A549 (cell line): ENCODE data around the gene NFATC2. TPM values are rescaled to one million over a fixed set of nuclear protein-coding genes. Genes with fewer than 3 reads are reported as not detected.
A peak's percentile ranks its signal among the peaks of the same experiment; 100 is the strongest.

ENCODE experiments used
- ATAC-seq, 2 experiments: fragments of 200-7000 bp in 1 of 2; fragments of >200 bp in 1 of 2; cut with Nextera tagmentation in 1 of 2; cut with Tn5 transposase in 1 of 2; 3 replicates each; pipeline versions ENCODE4 v1.8.0 to v1.9.1; 2018 to 2020; ENCODE audit warnings: mild to moderate bottlenecking in 1 of 2, moderate library complexity in 1 of 2
- CTCF ChIA-PET: fragments of 300-600 bp; sonication (Branson Sonifier 250); formaldehyde crosslinking; extraction: SDS; loops from one replicate; lab custom pipeline; 2021; ENCODE audit warnings: antibody characterized with exemption, inconsistent platforms; lab: Yijun Ruan, JAX
- POLR2A ChIA-PET: fragments of 350-600 bp; formaldehyde crosslinking; extraction: SDS; loops from one replicate; lab custom pipeline; 2021; ENCODE audit warnings: antibody characterized with exemption, inconsistent platforms; lab: Yijun Ruan, JAX
- DNase-seq, 2 experiments: peaks; one replicate each; pipeline versions ENCODE4 v3.0.0 to v3.0.0-alpha.2; 2011 to 2016; ENCODE audit warnings: low read depth in 1 of 2, low spot score in 1 of 2
- FAIRE-seq: peaks from 2 replicates; lab custom pipeline; 2011; peaks lifted over from hg19 to GRCh38; lab: Jason Lieb, UNC
- H3K27ac ChIP-seq, 2 experiments: fragments of >200 bp; sonication (Bioruptor Twin); formaldehyde crosslinking; 3 replicates each; pipeline ENCODE4 v1.5.1; 2016 to 2017
- H3K4me1 ChIP-seq: fragments of >200 bp; sonication (Bioruptor Twin); formaldehyde crosslinking; 3 replicates; pipeline ENCODE4 v1.6.1; 2016
- H3K4me2 ChIP-seq: fragments of >200 bp; sonication (Bioruptor Twin); formaldehyde crosslinking; 3 replicates; pipeline ENCODE4 v1.6.1; 2016
- H3K4me3 ChIP-seq: fragments of >200 bp; sonication (Bioruptor Twin); formaldehyde crosslinking; 3 replicates; pipeline ENCODE4 v1.5.1; 2016
- H3K9me3 ChIP-seq: fragments of >200 bp; sonication (Bioruptor Twin); formaldehyde crosslinking; 3 replicates; pipeline ENCODE4 v1.6.1; 2016
- CBX2 ChIP-seq: fragments of 200-600 bp; sonication (generic); IDR thresholded peaks from 2 replicates; pipeline ENCODE4 v1.6.1; 2016; ENCODE audit warnings: low read depth, mild to moderate bottlenecking, borderline replicate concordance
- CHD4 ChIP-seq: fragments of 200-600 bp; sonication (generic); IDR thresholded peaks from 2 replicates; pipeline ENCODE4 v1.6.1; 2016; ENCODE audit warnings: antibody characterized with exemption, mild to moderate bottlenecking, borderline replicate concordance
- EHF ChIP-seq: fragments of 250-450 bp; sonication (Bioruptor Pico); IDR thresholded peaks from 2 replicates; pipeline ENCODE4 v1.5.0; 2020; ENCODE audit warnings: mild to moderate bottlenecking
- GATA3 ChIP-seq: IDR thresholded peaks from 2 replicates; pipeline ENCODE4 v1.6.1; 2012; ENCODE audit warnings: borderline replicate concordance
- HOXA7 ChIP-seq: fragments of 250-450 bp; sonication (Bioruptor Pico); IDR thresholded peaks from 2 replicates; pipeline ENCODE4 v1.5.0; 2020; ENCODE audit warnings: mild to moderate bottlenecking, moderate library complexity
- HOXB5 ChIP-seq: fragments of 250-450 bp; sonication (Bioruptor Pico); IDR thresholded peaks from 2 replicates; pipeline ENCODE4 v1.5.0; 2020; ENCODE audit warnings: mild to moderate bottlenecking, moderate library complexity
- POLR2A ChIP-seq: IDR thresholded peaks from 2 replicates; pipeline ENCODE4 v1.6.1; 2012; ENCODE audit warnings: mild to moderate bottlenecking, low read length
- RCOR1 ChIP-seq: fragments of 150-350 bp; IDR thresholded peaks from 2 replicates; pipeline ENCODE4 v1.6.1; 2014; ENCODE audit warnings: antibody characterized with exemption, low read length, low read depth
- REST ChIP-seq: fragments of 200-600 bp; sonication (generic); IDR thresholded peaks from 2 replicates; pipeline ENCODE4 v1.6.1; 2016; ENCODE audit warnings: antibody characterized with exemption, mild to moderate bottlenecking, moderate library complexity
- RNF2 ChIP-seq: fragments of 200-600 bp; sonication (generic); IDR thresholded peaks from 2 replicates; pipeline ENCODE4 v1.6.1; 2016; ENCODE audit warnings: low read depth, mild to moderate bottlenecking, antibody characterized with exemption, moderate library complexity, borderline replicate concordance
- SREBF2 ChIP-seq: fragments of 450-650 bp; IDR thresholded peaks from 2 replicates; pipeline ENCODE4 v1.6.1; 2014; ENCODE audit warnings: mild to moderate bottlenecking, moderate library complexity
- ZFP36 ChIP-seq: fragments of 450-650 bp; IDR thresholded peaks from 2 replicates; pipeline ENCODE4 v1.6.1; 2014; ENCODE audit warnings: borderline replicate concordance; ENCODE audit not compliant: partially characterized antibody
- ZNF302 ChIP-seq: fragments of 250-450 bp; sonication (Bioruptor Pico); IDR thresholded peaks from 2 replicates; pipeline ENCODE4 v1.9.0; 2021; ENCODE audit warnings: inconsistent platforms, mild to moderate bottlenecking, moderate library complexity
- WGBS: methylation state at CpG from one replicate; pipeline ENCODE4 v1.1.6; 2017; ENCODE audit errors: missing lambda C conversion rate; 5-methylcytosine and 5-hydroxymethylcytosine counted together
- polyA plus RNA-seq, 4 experiments: library from polyadenylated mRNA; depleted of rRNA in 3 of 4; stranded (reverse); fragments of >200 nt; fragmentation: RNase III in 1 of 4; extraction: RNeasy Plus Mini Kit Qiagen cat#74134 plus additional on column Dnase treatment in 1 of 4; gene quantifications; 2 replicates in 3 of 4; 3 replicates in 1 of 4; pipeline ENCODE4 v1.2.3, GENCODE V29; 2011 to 2017
- TF ChIP-seq, protein P1 (sequence below): fragments of 250-450 bp; sonication (Bioruptor Pico); IDR thresholded peaks from 2 replicates; pipeline ENCODE4 v1.5.0; 2021; ENCODE audit warnings: mild to moderate bottlenecking, moderate library complexity, borderline replicate concordance
- TF ChIP-seq, protein P2 (sequence below): IDR thresholded peaks from 2 replicates; pipeline ENCODE4 v1.6.1; 2012

Gene NFATC2
- polyA plus RNA-seq, 2 of the 4 experiments (the other 2 are of a cell fraction) = 0.75 to 1.6 TPM

DNA sequence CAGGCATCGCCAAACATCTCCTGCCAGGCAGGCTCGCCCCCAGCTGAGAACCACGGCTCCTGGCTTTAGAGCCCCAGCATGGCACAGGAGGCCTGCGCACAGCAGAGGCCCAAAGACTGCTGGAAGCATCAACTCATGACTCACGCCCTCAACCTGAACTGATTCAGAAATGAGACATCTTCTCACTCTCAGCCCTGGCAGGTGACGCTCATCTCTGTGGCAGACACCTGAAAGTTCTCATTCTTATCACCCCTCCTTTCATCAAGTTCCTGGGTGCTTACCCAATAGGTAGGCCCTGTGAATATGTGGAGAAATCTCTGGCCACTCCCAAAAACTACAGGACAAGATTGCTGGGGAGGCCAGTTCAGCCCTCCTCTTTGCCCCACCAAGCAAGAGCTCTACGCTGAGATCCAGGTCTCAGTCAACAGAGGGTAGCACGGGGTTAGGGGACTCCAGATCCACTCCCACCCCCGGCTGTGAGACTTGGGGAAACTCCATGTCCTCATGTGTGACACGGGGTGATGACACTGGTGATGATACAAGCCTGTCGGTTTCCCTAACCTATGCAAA lies 11.3 kb downstream of the NFATC2 start:
- peak; percentile 14 to 37 for DNase-seq
- ChIA-PET POLR2A (no interaction called here), CTCF (interaction anchor here (0.6 to 1.2 kb wide), 3 partner anchors 25 to 145 kb away, joined by 3 read pairs; no protein-coding TSS in a partner anchor)
- Histone ChIP-seq H3K4me2 (no peak overlapping the region), H3K4me1 (peaks cover 19% of the 10 kb centered on the region), H3K27ac (no peak overlapping the region), H3K4me3 (no peak overlapping the region), H3K9me3 (no peaks in the 10 kb centered on the region)
- ATAC-seq = peak in 1 of 2 experiments; percentile 44; a peak in 3 of 6 replicates
- no peak for FAIRE-seq
- 72% methylated on average over 10 of the region's 11 CpGs for WGBS
- TF ChIP-seq POLR2A = no peak
- TF ChIP-seq EHF (CRISPR knock-in tag) = no peak
- no peak for TF ChIP-seq RCOR1

- CTCF ChIA-PET = no interaction called here
Observed at GRCh38 chr20:51529758-51530157, 12.8 kb downstream of the NFATC2 start.

DNA sequence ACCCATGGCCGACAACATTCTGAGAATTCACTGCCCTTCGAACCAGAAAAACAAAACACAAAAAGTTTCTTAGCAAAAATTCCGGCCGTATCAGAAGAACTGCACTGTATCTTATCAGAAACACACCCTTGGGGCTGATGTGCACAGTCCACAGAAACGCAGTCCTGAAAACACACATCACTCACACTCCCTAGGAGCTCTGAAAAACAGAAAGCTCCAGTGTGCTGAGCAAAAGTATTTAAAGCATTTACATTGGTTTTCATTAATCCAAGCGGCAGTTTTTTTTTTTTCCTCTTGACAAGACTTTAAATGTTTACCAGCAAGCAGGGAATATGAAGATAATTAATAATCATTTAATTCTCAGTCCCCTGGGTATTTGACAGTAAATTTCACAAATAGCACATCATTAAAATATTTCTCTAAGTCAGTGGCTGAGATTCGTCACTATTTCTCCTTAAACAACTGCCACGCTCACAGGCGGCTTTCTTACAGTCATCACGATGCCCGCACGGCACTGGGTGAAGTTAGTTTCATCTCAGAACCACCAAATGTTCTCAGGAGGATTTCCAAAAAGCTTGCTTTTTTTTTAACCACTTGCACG lies 13.3 kb downstream of the NFATC2 start:
- ATAC-seq = no peak

More at GRCh38 chr20:51529758-51530157, 12.8 kb downstream of the NFATC2 start:
- no peak for TF ChIP-seq RNF2
- TF ChIP-seq, protein P1, sequence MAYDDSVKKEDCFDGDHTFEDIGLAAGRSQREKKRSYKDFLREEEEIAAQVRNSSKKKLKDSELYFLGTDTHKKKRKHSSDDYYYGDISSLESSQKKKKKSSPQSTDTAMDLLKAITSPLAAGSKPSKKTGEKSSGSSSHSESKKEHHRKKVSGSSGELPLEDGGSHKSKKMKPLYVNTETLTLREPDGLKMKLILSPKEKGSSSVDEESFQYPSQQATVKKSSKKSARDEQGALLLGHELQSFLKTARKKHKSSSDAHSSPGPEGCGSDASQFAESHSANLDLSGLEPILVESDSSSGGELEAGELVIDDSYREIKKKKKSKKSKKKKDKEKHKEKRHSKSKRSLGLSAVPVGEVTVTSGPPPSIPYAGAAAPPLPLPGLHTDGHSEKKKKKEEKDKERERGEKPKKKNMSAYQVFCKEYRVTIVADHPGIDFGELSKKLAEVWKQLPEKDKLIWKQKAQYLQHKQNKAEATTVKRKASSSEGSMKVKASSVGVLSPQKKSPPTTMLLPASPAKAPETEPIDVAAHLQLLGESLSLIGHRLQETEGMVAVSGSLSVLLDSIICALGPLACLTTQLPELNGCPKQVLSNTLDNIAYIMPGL (CRISPR knock-in tag) = no peak
- TF ChIP-seq CHD4 = no peak
- POLR2A ChIA-PET = no interaction called here
- DNase-seq (no peak), FAIRE-seq (no peak), ATAC-seq (no peak)
- 93% methylated on average over 5 of the region's 5 CpGs for WGBS
- no peaks in the 10 kb centered on the region for H3K9me3 ChIP-seq
- H3K4me3 ChIP-seq = no peak overlapping the region
- no peak overlapping the region for H3K27ac ChIP-seq
- H3K4me2 ChIP-seq = no peak overlapping the region
- H3K4me1 ChIP-seq = peaks cover 19% of the 10 kb centered on the region

More for the DNA sequence above, 13.3 kb downstream of the NFATC2 start:
- DNase-seq = no peak
- Histone ChIP-seq H3K4me2 (no peak overlapping the region), H3K9me3 (no peaks in the 10 kb centered on the region), H3K27ac (no peak overlapping the region), H3K4me3 (no peak overlapping the region)
- ChIA-PET POLR2A (no interaction called here), CTCF (no interaction called here)
- no peak for FAIRE-seq
- 76% methylated on average over 13 of the region's 13 CpGs for WGBS
- TF ChIP-seq, protein P2, sequence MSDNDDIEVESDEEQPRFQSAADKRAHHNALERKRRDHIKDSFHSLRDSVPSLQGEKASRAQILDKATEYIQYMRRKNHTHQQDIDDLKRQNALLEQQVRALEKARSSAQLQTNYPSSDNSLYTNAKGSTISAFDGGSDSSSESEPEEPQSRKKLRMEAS = no peak
- TF ChIP-seq HOXA7 (CRISPR knock-in tag) (no peak), ZNF302 (no peak), REST (no peak), HOXB5 (CRISPR knock-in tag) (no peak), SREBF2 (no peak), ZFP36 (no peak), GATA3 (no peak), CBX2 (no peak)
- TF ChIP-seq, all 56 proteins: peak for 0
- H3K4me1 ChIP-seq = peaks cover 19% of the 10 kb centered on the region
